ENCODE results near the gene GATA5.
"Not testable (repeated sequence)": the region's sequence is repeated elsewhere in the genome, so short reads cannot be mapped to it uniquely, and the experiment has no call there.

GATA5 gene

GRCh38 chr20:62428396-62429295 lies 47.1 kb downstream of the GATA5 start:
- no peak for DNase-seq

- DNase-seq: no peak
These were observed 47.8 kb downstream of the GATA5 start for GRCh38 chr20:62428002-62428372.

GRCh38 chr20:62427172-62428001 lies 48.4 kb downstream of the GATA5 start, which contains the start of gene RBBP8NL:
Gene RBBP8NL (minus strand): TSS chr20:62427539. CDS start chr20:62419647, 7,892 bp downstream.
- DNase-seq: no peak

GRCh38 chr20:62426699-62427131 lies 49.1 kb downstream of the GATA5 start:
- DNase-seq: no peak

- not testable (repeated sequence) for DNase-seq
These were observed 49.8 kb downstream of the GATA5 start for GRCh38 chr20:62426059-62426348.

GRCh38 chr20:62425281-62426058 lies 50.3 kb downstream of the GATA5 start:
- no peak for DNase-seq

GRCh38 chr20:62424249-62425107 lies 51.3 kb downstream of the GATA5 start:
- DNase-seq: no peak

- no peak for DNase-seq
These were observed 52.5 kb downstream of the GATA5 start for GRCh38 chr20:62423326-62423706.

GRCh38 chr20:62422636-62423325 lies 53.0 kb downstream of the GATA5 start:
- DNase-seq: no peak

- DNase-seq: no peak
These were observed 54.1 kb downstream of the GATA5 start for GRCh38 chr20:62421716-62421990.

- no peak for DNase-seq
These were observed 54.7 kb downstream of the GATA5 start for GRCh38 chr20:62420846-62421715.

- no peak for DNase-seq
These were observed 56.0 kb downstream of the GATA5 start for GRCh38 chr20:62419759-62420158.

- DNase-seq: no peak
These were observed 56.9 kb downstream of the GATA5 start for GRCh38 chr20:62418709-62419487.

GRCh38 chr20:62417981-62418708 lies 57.6 kb downstream of the GATA5 start:
- no peak for DNase-seq

- no peak for DNase-seq
These were observed 58.9 kb downstream of the GATA5 start for GRCh38 chr20:62416651-62417637.

- DNase-seq: no peak
These were observed 60.3 kb downstream of the GATA5 start for GRCh38 chr20:62415354-62416111.

GRCh38 chr20:62413896-62414481 lies 61.8 kb downstream of the GATA5 start:
- peak; percentile 15 to 22 (median 17) for DNase-seq

Data from suppressor macrophage treated with lipopolysaccharide for 1 hour (primary cell).